Aorta (tissue), 5 donors: Measurements from ENCODE around the gene ATP6AP1. TPM values are rescaled to one million over a fixed set of nuclear protein-coding genes. Genes with fewer than 3 reads are reported as not detected.
A peak's percentile ranks its signal among the peaks of the same experiment; 100 is the strongest.
"Not testable (repeated sequence)": the region's sequence is repeated elsewhere in the genome, so short reads cannot be mapped to it uniquely, and the experiment has no call there.

Source experiments
- ATAC-seq: fragments of 200-7000 bp; cut with Tn5 transposase; one replicate; pipeline ENCODE4 v1.9.1; 2022; ENCODE audit warnings: moderate library complexity; ENCODE audit not compliant: low FRiP score
- DNase-seq, 2 donors: peaks; one replicate each; pipeline ENCODE4 v3.0.0-alpha.2; 2020
- H3K27ac ChIP-seq, 2 donors: one replicate each; pipeline ENCODE4 v1.5.1; 2013; ENCODE audit warnings: low read length in 2 of 2, mild to moderate bottlenecking in 2 of 2, moderate library complexity in 2 of 2, control low read depth in 1 of 2, inconsistent platforms in 1 of 2, low read depth in 1 of 2
- H3K27me3 ChIP-seq, 2 donors: one replicate each; pipeline ENCODE4 v1.6.1; 2013; ENCODE audit warnings: control low read depth in 1 of 2, low read length in 1 of 2, mild to moderate bottlenecking in 1 of 2, moderate library complexity in 1 of 2; ENCODE audit not compliant: insufficient read depth in 2 of 2, control insufficient read depth in 1 of 2
- H3K36me3 ChIP-seq, 2 donors: one replicate each; pipeline ENCODE4 v1.6.1; 2013; ENCODE audit warnings: control low read depth in 1 of 2, low read length in 1 of 2, mild to moderate bottlenecking in 1 of 2; ENCODE audit not compliant: insufficient read depth in 2 of 2, control insufficient read depth in 1 of 2
- H3K4me1 ChIP-seq, 2 donors: one replicate each; pipeline ENCODE4 v1.6.1; 2013; ENCODE audit warnings: low read length in 2 of 2, control low read depth in 1 of 2, mild to moderate bottlenecking in 1 of 2, moderate library complexity in 1 of 2; ENCODE audit not compliant: insufficient read depth in 2 of 2, control insufficient read depth in 1 of 2
- H3K4me3 ChIP-seq, 2 donors: one replicate each; pipeline ENCODE4 v1.5.1; 2013; ENCODE audit warnings: low read length in 2 of 2, control low read depth in 1 of 2, mild to moderate bottlenecking in 1 of 2
- H3K9me3 ChIP-seq: one replicate; pipeline ENCODE4 v1.6.1; 2013; ENCODE audit warnings: mild to moderate bottlenecking, low read length; ENCODE audit not compliant: control insufficient read depth
- WGBS, 2 donors: extraction: QIAGEN DNeasy Blood & Tissue Kit; methylation state at CpG; one replicate each; pipeline ENCODE4 v1.1.7; 2013; 5-methylcytosine and 5-hydroxymethylcytosine counted together
- intact Hi-C, 2 donors: fragments of 100-400 bp; cut with DNase I; formaldehyde crosslinking; loops; one replicate each; pipeline versions ENCODE4 v1.14.2 to v1.15.0; 2022
- polyA plus RNA-seq, 2 donors: library from polyadenylated mRNA; stranded (reverse); fragments of 200-250 nt; gene quantifications; one replicate each; pipeline ENCODE4 v1.2.3, GENCODE V29; 2013
- total RNA-seq, 2 donors: library from RNA; stranded (reverse); fragmentation: NEBNext Ultra II Directional; extraction: Animal tissue kit (Norgen Biotek cat#: 25700); gene quantifications; one replicate each; pipeline ENCODE4 v1.2.1, GENCODE V29; 2021
- donor health status: healthy with polysubstance abuse.
- donor health status: Bipolar disorder and iron deficiency.
- donor health status: DM: no; HTN: no; CAD: no.
- donor health status: DM: no; HTN: no; CAD: no.
- donor health status: DM: yes; HTN: yes; CAD: no.

Gene ATP6AP1
- total and polyA plus RNA-seq, 4 donors, result 44.1 to 77.5 (median 63.4) TPM

GRCh38 chrX:154383359-154384283 is 44.9 kb upstream of the ATP6AP1 start:
- intact Hi-C loops, result loop anchor here in 1 of 2 donors (5.0 kb wide), 1 partner anchor 286 kb away; the partner anchor contains the start of gene MECP2
- H3K4me3 ChIP-seq, result no peak overlapping the region
- no peaks in the 10 kb centered on the region for H3K36me3 ChIP-seq
- H3K4me1 ChIP-seq, result no peaks in the 10 kb centered on the region
- no peak for ATAC-seq
- no peak overlapping the region for H3K27ac ChIP-seq
- 27 to 45% methylated on average over 14 of the region's 14 CpGs for WGBS, 2 donors
- DNase-seq, result no peak
- no peaks in the 10 kb centered on the region for H3K27me3 ChIP-seq
- no peaks in the 10 kb centered on the region for H3K9me3 ChIP-seq

GRCh38 chrX:154384284-154384892 is 44.1 kb upstream of the ATP6AP1 start:
- no peaks in the 10 kb centered on the region for H3K27me3 ChIP-seq
- ATAC-seq, result no peak
- intact Hi-C loops, result loop anchor here in 1 of 2 donors (5.0 kb wide), 1 partner anchor 287 kb away; the partner anchor contains the start of gene MECP2
- H3K9me3 ChIP-seq, result no peaks in the 10 kb centered on the region
- DNase-seq, result peak in 1 of 2 donors; percentile 78
- H3K36me3 ChIP-seq, result no peaks in the 10 kb centered on the region
- WGBS, 2 donors, result 41 to 65% methylated on average over 8 of the region's 8 CpGs
- no peak overlapping the region for H3K27ac ChIP-seq
- H3K4me3 ChIP-seq, result no peak overlapping the region
- no peaks in the 10 kb centered on the region for H3K4me1 ChIP-seq

- H3K27me3 ChIP-seq, H3K4me1 ChIP-seq, H3K9me3 ChIP-seq, H3K4me3 ChIP-seq, H3K36me3 ChIP-seq, intact Hi-C loops, H3K27ac ChIP-seq, DNase-seq: not testable (repeated sequence)
- WGBS, 2 donors, result no CpG with 5 or more reads among the region's 20 CpGs
- ATAC-seq, result peak; percentile 46
Measured at GRCh38 chrX:154388094-154388493, 40.4 kb upstream of the ATP6AP1 start.

- H3K27me3 ChIP-seq, DNase-seq, H3K36me3 ChIP-seq, H3K9me3 ChIP-seq, H3K4me1 ChIP-seq, H3K4me3 ChIP-seq, ATAC-seq, intact Hi-C loops, H3K27ac ChIP-seq: not testable (repeated sequence)
- no CpG with 5 or more reads among the region's 16 CpGs for WGBS, 2 donors
Measured at GRCh38 chrX:154388649-154389048, 39.8 kb upstream of the ATP6AP1 start.

- intact Hi-C loops, DNase-seq: not testable (repeated sequence)
Measured at GRCh38 chrX:154389812-154390747, 38.4 kb upstream of the ATP6AP1 start.

GRCh38 chrX:154396363-154396762 is 32.1 kb upstream of the ATP6AP1 start:
- H3K4me3 ChIP-seq, H3K4me1 ChIP-seq, H3K9me3 ChIP-seq, H3K27ac ChIP-seq, DNase-seq, H3K27me3 ChIP-seq, H3K36me3 ChIP-seq, ATAC-seq: not testable (repeated sequence)
- 83 to 89% methylated on average over 15 to 17 of the region's 17 CpGs for WGBS, 2 donors
- intact Hi-C loops, result loop anchor here in 1 of 2 donors (5.0 kb wide), 1 partner anchor 136 kb away; no protein-coding TSS in a partner anchor

More at GRCh38 chrX:154389812-154390747, 38.4 kb upstream of the ATP6AP1 start:
- ATAC-seq, result peak; percentile 89
- H3K4me3 ChIP-seq, H3K4me1 ChIP-seq, H3K27me3 ChIP-seq, H3K36me3 ChIP-seq, H3K27ac ChIP-seq, H3K9me3 ChIP-seq: not testable (repeated sequence)
- WGBS, 2 donors, result 1 to 65% methylated on average over 6 to 30 of the region's 121 CpGs

- no peaks in the 10 kb centered on the region for H3K27me3 ChIP-seq
- H3K4me1 ChIP-seq, result no peaks in the 10 kb centered on the region
- H3K36me3 ChIP-seq, result peaks cover 0 to 1% of the 10 kb centered on the region in 2 donors
- H3K4me3 ChIP-seq, result peak overlapping the region; percentile 12 to 98
- WGBS, 2 donors, result 1 to 31% methylated on average over 49 to 53 of the region's 53 CpGs
- intact Hi-C loops, result loop anchor here in 1 of 2 donors (5.0 kb wide), 1 partner anchor 135 kb away; no protein-coding TSS in a partner anchor
- H3K27ac ChIP-seq, result peak overlapping the region; percentile 16 to 99
- no peaks in the 10 kb centered on the region for H3K9me3 ChIP-seq
- DNase-seq (peak; percentile 88 to 92), ATAC-seq (peak; percentile 86)
Measured at GRCh38 chrX:154396973-154397887, 31.2 kb upstream of the ATP6AP1 start.
